ENCODE measurements around the gene NUP93. TPM values are rescaled to one million over a fixed set of nuclear protein-coding genes. Genes with fewer than 3 reads are reported as not detected.
"Not testable (repeated sequence)": the region's sequence is repeated elsewhere in the genome, so short reads cannot be mapped to it uniquely, and the experiment has no call there.

NUP93 gene
- total RNA-seq, 4 donors from 2014 or later: 38.2 to 46.5 (median 41.2) TPM

- DNase-seq: no peak
- H3K9me3 ChIP-seq: no peaks in the 10 kb centered on the region
- no peaks in the 10 kb centered on the region for H3K27me3 ChIP-seq
- peaks cover 0 to 7% (median 6%) of the 10 kb centered on the region in 3 donors for H3K4me1 ChIP-seq
- H3K4me3 ChIP-seq: no peak overlapping the region
- TF ChIP-seq CTCF (IDR thresholded peaks at IDR 0.05): no peak
- no peak for TF ChIP-seq POLR2A (IDR thresholded peaks at IDR 0.05)
- H3K36me3 ChIP-seq: peaks cover 0 to 32% (median 0%) of the 10 kb centered on the region in 3 donors
- H3K27ac ChIP-seq: no peak overlapping the region
- intact Hi-C loops (cut with DNase I): no loop called here
These were observed 81.0 kb downstream of the NUP93 start for GRCh38 chr16:56810954-56811353.

- intact Hi-C loops (cut with DNase I); H3K9me3 ChIP-seq; H3K27ac ChIP-seq; H3K4me1 ChIP-seq; H3K27me3 ChIP-seq; H3K4me3 ChIP-seq; DNase-seq: not testable (repeated sequence)
- WGBS, 2 donors: 96% methylated on average over 4 to 5 of the region's 5 CpGs
- peaks cover 0 to 25% (median 0%) of the 10 kb centered on the region in 3 donors for H3K36me3 ChIP-seq
These were observed 81.7 kb downstream of the NUP93 start for GRCh38 chr16:56811602-56812001.

- H3K27ac ChIP-seq: no peak overlapping the region
- no peak for TF ChIP-seq POLR2A (IDR thresholded peaks at IDR 0.05)
- peaks cover 0 to 7% (median 6%) of the 10 kb centered on the region in 3 donors for H3K4me1 ChIP-seq
- no peak overlapping the region for H3K4me3 ChIP-seq
- no peaks in the 10 kb centered on the region for H3K27me3 ChIP-seq
- no peak for DNase-seq
- peaks cover 0 to 14% (median 0%) of the 10 kb centered on the region in 3 donors for H3K36me3 ChIP-seq
- intact Hi-C loops (cut with DNase I): no loop called here
- H3K9me3 ChIP-seq: no peaks in the 10 kb centered on the region
These were observed 83.0 kb downstream of the NUP93 start for GRCh38 chr16:56812884-56813283.

- WGBS, 2 donors: 71 to 73% methylated on average over 8 to 9 of the region's 9 CpGs
- no peak overlapping the region for H3K27ac ChIP-seq
- no peak for DNase-seq
These were observed 84.9 kb downstream of the NUP93 start for GRCh38 chr16:56814537-56815432.

GRCh38 chr16:56815721-56816120 is 85.8 kb downstream of the NUP93 start:
- H3K36me3 ChIP-seq: peaks cover 0 to 27% (median 4%) of the 10 kb centered on the region in 3 donors
- TF ChIP-seq POLR2A (IDR thresholded peaks at IDR 0.05): no peak
- intact Hi-C loops (cut with DNase I): no loop called here
- no peak for DNase-seq
- H3K4me3 ChIP-seq: no peak overlapping the region
- H3K27me3 ChIP-seq: no peaks in the 10 kb centered on the region
- H3K4me1 ChIP-seq: peaks cover 0 to 7% (median 6%) of the 10 kb centered on the region in 3 donors
- H3K9me3 ChIP-seq: no peaks in the 10 kb centered on the region
- H3K27ac ChIP-seq: no peak overlapping the region

More at GRCh38 chr16:56814537-56815432, 84.9 kb downstream of the NUP93 start:
- H3K9me3 ChIP-seq: no peaks in the 10 kb centered on the region
- no peak overlapping the region for H3K4me3 ChIP-seq
- intact Hi-C loops (cut with DNase I): no loop called here
- TF ChIP-seq POLR2A (IDR thresholded peaks at IDR 0.05): no peak
- TF ChIP-seq CTCF (IDR thresholded peaks at IDR 0.05): no peak
- H3K27me3 ChIP-seq: no peaks in the 10 kb centered on the region
- H3K36me3 ChIP-seq: peaks cover 0 to 24% (median 4%) of the 10 kb centered on the region in 3 donors
- peaks cover 0 to 7% (median 6%) of the 10 kb centered on the region in 3 donors for H3K4me1 ChIP-seq

GRCh38 chr16:56817056-56817455 is 87.1 kb downstream of the NUP93 start:
- peaks cover 0 to 41% (median 4%) of the 10 kb centered on the region in 3 donors for H3K36me3 ChIP-seq
- TF ChIP-seq POLR2A (IDR thresholded peaks at IDR 0.05): no peak
- TF ChIP-seq CTCF (IDR thresholded peaks at IDR 0.05): no peak
- intact Hi-C loops (cut with DNase I): no loop called here
- no peak overlapping the region for H3K4me3 ChIP-seq
- H3K27ac ChIP-seq: no peak overlapping the region
- no peak for DNase-seq
- peaks cover 0 to 7% (median 6%) of the 10 kb centered on the region in 3 donors for H3K4me1 ChIP-seq
- no peaks in the 10 kb centered on the region for H3K9me3 ChIP-seq
- H3K27me3 ChIP-seq: no peaks in the 10 kb centered on the region
